Measurements from ENCODE around the gene ABI2. TPM values are rescaled to one million over a fixed set of nuclear protein-coding genes. Genes with fewer than 3 reads are reported as not detected.

The ABI2 gene
- total RNA-seq, 5 donors from 2014 or later (not counting 1 experiment from before 2014, with no cell fraction given), result 22.3 to 29.4 (median 26.7) TPM

DNA sequence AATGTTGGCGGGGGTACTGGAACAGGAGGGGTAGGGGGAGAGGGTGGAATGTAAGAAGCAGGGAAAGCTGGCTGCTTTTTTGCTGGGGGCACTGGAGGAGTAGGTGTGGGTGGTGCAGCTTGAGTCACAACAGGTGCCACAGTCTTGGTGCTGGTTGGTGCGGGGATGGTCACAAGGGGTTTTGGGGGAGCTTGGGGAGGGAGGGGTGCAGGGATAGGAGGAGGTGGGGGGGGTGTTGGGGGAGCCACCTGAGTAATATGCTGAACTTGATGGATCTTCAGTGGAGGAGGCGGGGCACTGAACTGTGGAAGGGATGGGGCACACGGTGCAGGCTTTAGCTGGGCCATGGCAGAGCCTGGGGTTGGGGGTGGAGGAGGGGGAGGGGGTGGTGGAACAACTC, 112.5 kb downstream of the ABI2 start:
- peaks cover 0 to 4% of the 10 kb centered on the region in 2 donors for H3K36me3 ChIP-seq (ENCODE audit: control insufficient read depth in 2 of 2, extremely low read depth in 1 of 2, insufficient read depth in 1 of 2, low read length in 1 of 2)
- H3K27ac ChIP-seq (ENCODE audit: low read length), result no peak overlapping the region
- H3K9me3 ChIP-seq, result no peaks in the 10 kb centered on the region
- DNase-seq, result no peak
- no peak overlapping the region for H3K27ac Mint-ChIP-seq
- H3K4me1 Mint-ChIP-seq, result peaks cover 0 to 2% (median 0%) of the 10 kb centered on the region in 3 donors
- no peak overlapping the region for H3K4me3 ChIP-seq (ENCODE audit: control insufficient read depth in 1 of 2, extremely low read depth in 1 of 2, low read length in 1 of 2)
- H3K4me1 ChIP-seq (ENCODE audit: control insufficient read depth in 1 of 2, extremely low read depth in 1 of 2, insufficient read depth in 2 of 2, low read length in 2 of 2), result no peaks in the 10 kb centered on the region
- H3K9me3 Mint-ChIP-seq, result no peaks in the 10 kb centered on the region
- no peaks in the 10 kb centered on the region for H3K27me3 Mint-ChIP-seq
- ATAC-seq (replicated peaks in 1 of 4), result no peak
- POLR2A ChIA-PET, result no interaction called here
- H3K4me3 Mint-ChIP-seq, result no peak overlapping the region
- H3K36me3 Mint-ChIP-seq, result peaks cover 15% of the 10 kb centered on the region
- CTCF ChIA-PET, result interaction anchor here (0.5 to 0.6 kb wide), 3 partner anchors 373 to 1264 kb away, joined by 3 to 5 read pairs (median 5); no protein-coding TSS in a partner anchor
- no peaks in the 10 kb centered on the region for H3K27me3 ChIP-seq (replicated peaks in 1 of 2; ENCODE audit: control insufficient read depth in 2 of 2, extremely low read depth in 1 of 2, insufficient read depth in 2 of 2, low read length in 1 of 2)
- 81% methylated on average over 3 of the region's 4 CpGs for WGBS (ENCODE audit: insufficient coverage)

DNA sequence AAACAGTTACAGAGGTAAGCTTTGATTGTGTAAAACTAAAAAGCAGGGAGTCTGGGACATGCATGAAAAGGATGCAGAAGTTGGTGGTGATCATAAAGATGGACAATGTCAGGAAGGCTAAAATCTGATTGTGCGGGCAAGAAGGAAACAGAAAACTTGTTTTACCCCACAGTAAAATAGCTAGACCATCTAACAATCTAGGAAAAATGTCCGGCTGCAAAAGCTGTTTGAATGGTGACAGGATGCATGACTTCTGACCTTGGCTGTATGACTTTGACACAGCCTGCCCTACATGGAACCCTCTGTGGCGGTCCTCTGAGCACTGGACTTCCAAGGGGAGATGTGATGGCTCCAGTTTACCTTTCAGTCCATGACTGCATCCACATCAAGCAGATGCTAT, 113.3 kb downstream of the ABI2 start:
- H3K36me3 Mint-ChIP-seq, result peaks cover 14% of the 10 kb centered on the region
- peaks cover 0 to 2% of the 10 kb centered on the region in 2 donors for H3K36me3 ChIP-seq (ENCODE audit: control insufficient read depth in 2 of 2, extremely low read depth in 1 of 2, insufficient read depth in 1 of 2, low read length in 1 of 2)
- H3K4me1 Mint-ChIP-seq, result peaks cover 0 to 4% (median 0%) of the 10 kb centered on the region in 3 donors
- H3K4me3 Mint-ChIP-seq, result no peak overlapping the region
- CTCF ChIA-PET, result interaction anchor here in 1 of 2 donors (0.5 kb wide), 1 partner anchor 1265 kb away, joined by 5 read pairs; no protein-coding TSS in a partner anchor
- H3K4me1 ChIP-seq (ENCODE audit: control insufficient read depth in 1 of 2, extremely low read depth in 1 of 2, insufficient read depth in 2 of 2, low read length in 2 of 2), result no peaks in the 10 kb centered on the region
- no peaks in the 10 kb centered on the region for H3K27me3 Mint-ChIP-seq
- no peak overlapping the region for H3K27ac Mint-ChIP-seq
- POLR2A ChIA-PET, result interaction anchor here in 1 of 2 donors (0.6 kb wide), 1 partner anchor 1613 kb away, joined by 3 read pairs; no protein-coding TSS in a partner anchor
- 100% methylated on average over 2 of the region's 3 CpGs for WGBS (ENCODE audit: insufficient coverage)
- DNase-seq (no peak), ATAC-seq (replicated peaks in 1 of 4) (no peak)
- no peaks in the 10 kb centered on the region for H3K9me3 Mint-ChIP-seq
- no peaks in the 10 kb centered on the region for H3K9me3 ChIP-seq
- no peak overlapping the region for H3K4me3 ChIP-seq (ENCODE audit: control insufficient read depth in 1 of 2, extremely low read depth in 1 of 2, low read length in 1 of 2)
- H3K27me3 ChIP-seq (replicated peaks in 1 of 2; ENCODE audit: control insufficient read depth in 2 of 2, extremely low read depth in 1 of 2, insufficient read depth in 2 of 2, low read length in 1 of 2), result no peaks in the 10 kb centered on the region
- H3K27ac ChIP-seq (ENCODE audit: low read length), result no peak overlapping the region

DNA sequence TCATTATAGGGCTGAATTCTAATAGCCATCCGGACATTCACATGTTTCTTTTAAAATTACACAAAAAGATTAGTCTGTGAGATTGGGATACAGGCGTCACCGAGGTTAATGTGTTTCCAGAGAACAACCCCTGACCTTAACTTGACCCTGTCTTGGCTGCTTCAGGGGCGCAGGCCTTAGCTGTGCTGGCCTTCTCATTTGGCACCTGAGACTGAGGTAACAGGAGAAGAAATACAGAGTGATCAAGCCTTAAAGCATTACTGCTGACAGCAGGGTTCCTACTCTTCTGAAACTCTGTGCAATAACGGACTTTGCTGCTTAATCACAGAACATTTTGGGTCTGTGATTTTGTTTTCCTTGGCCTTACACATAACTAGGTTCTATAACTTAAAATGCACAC, 114.3 kb downstream of the ABI2 start:
- POLR2A ChIA-PET, result no interaction called here
- 90% methylated on average over 3 of the region's 5 CpGs for WGBS (ENCODE audit: insufficient coverage)
- peak overlapping the region in 1 of 2 donors; percentile 34 for H3K27ac Mint-ChIP-seq

DNA sequence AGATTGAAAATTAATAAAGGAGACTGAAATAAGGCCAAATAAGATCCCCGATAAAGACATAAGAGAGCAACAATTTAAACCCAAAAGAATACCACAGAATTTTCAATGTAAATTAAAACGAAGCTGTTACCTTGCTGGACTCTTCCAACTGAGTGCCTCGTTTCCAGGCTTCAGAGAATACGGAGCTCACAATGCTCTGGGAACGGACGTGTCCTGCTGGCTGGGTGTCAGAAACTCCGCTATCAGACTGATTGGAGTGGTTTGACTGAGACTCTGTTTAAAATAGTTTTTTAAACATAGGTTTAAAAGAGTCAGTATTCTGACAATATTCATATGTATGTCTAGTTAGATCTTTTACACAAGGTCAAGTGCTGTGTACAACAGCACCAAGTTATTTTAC, 116.5 kb downstream of the ABI2 start:
- Histone ChIP-seq H3K4me3 (ENCODE audit: control insufficient read depth in 1 of 2, extremely low read depth in 1 of 2, low read length in 1 of 2) (no peak overlapping the region), H3K4me1 (ENCODE audit: control insufficient read depth in 1 of 2, extremely low read depth in 1 of 2, insufficient read depth in 2 of 2, low read length in 2 of 2) (no peaks in the 10 kb centered on the region), H3K27ac (ENCODE audit: low read length) (no peak overlapping the region), H3K9me3 (no peaks in the 10 kb centered on the region), H3K36me3 (ENCODE audit: control insufficient read depth in 2 of 2, extremely low read depth in 1 of 2, insufficient read depth in 1 of 2, low read length in 1 of 2) (no peaks in the 10 kb centered on the region), H3K27me3 (replicated peaks in 1 of 2; ENCODE audit: control insufficient read depth in 2 of 2, extremely low read depth in 1 of 2, insufficient read depth in 2 of 2, low read length in 1 of 2) (no peaks in the 10 kb centered on the region)
- ChIA-PET POLR2A (no interaction called here), CTCF (no interaction called here)
- no CpG with 5 or more reads among the region's 7 CpGs for WGBS (ENCODE audit: insufficient coverage)
- peaks cover 6% of the 10 kb centered on the region for H3K36me3 Mint-ChIP-seq
- no peaks in the 10 kb centered on the region for H3K9me3 Mint-ChIP-seq
- DNase-seq (no peak), ATAC-seq (replicated peaks in 1 of 4) (no peak)
- H3K4me1 Mint-ChIP-seq, result peaks cover 0 to 4% (median 0%) of the 10 kb centered on the region in 3 donors
- no peaks in the 10 kb centered on the region for H3K27me3 Mint-ChIP-seq
- no peak overlapping the region for H3K27ac Mint-ChIP-seq
- no peak overlapping the region for H3K4me3 Mint-ChIP-seq

More for the DNA sequence above, 114.3 kb downstream of the ABI2 start:
- Histone ChIP-seq H3K9me3 (no peaks in the 10 kb centered on the region), H3K27me3 (replicated peaks in 1 of 2; ENCODE audit: control insufficient read depth in 2 of 2, extremely low read depth in 1 of 2, insufficient read depth in 2 of 2, low read length in 1 of 2) (no peaks in the 10 kb centered on the region), H3K27ac (ENCODE audit: low read length) (no peak overlapping the region), H3K36me3 (ENCODE audit: control insufficient read depth in 2 of 2, extremely low read depth in 1 of 2, insufficient read depth in 1 of 2, low read length in 1 of 2) (peaks cover 0 to 2% of the 10 kb centered on the region in 2 donors), H3K4me1 (ENCODE audit: control insufficient read depth in 1 of 2, extremely low read depth in 1 of 2, insufficient read depth in 2 of 2, low read length in 2 of 2) (no peaks in the 10 kb centered on the region), H3K4me3 (ENCODE audit: control insufficient read depth in 1 of 2, extremely low read depth in 1 of 2, low read length in 1 of 2) (no peak overlapping the region)
- H3K4me1 Mint-ChIP-seq, result peaks cover 0 to 4% (median 0%) of the 10 kb centered on the region in 3 donors
- no peak overlapping the region for H3K4me3 Mint-ChIP-seq
- CTCF ChIA-PET, result no interaction called here
- DNase-seq (no peak), ATAC-seq (replicated peaks in 1 of 4) (no peak)
- no peaks in the 10 kb centered on the region for H3K9me3 Mint-ChIP-seq
- H3K36me3 Mint-ChIP-seq, result peaks cover 13% of the 10 kb centered on the region
- H3K27me3 Mint-ChIP-seq, result no peaks in the 10 kb centered on the region

DNA sequence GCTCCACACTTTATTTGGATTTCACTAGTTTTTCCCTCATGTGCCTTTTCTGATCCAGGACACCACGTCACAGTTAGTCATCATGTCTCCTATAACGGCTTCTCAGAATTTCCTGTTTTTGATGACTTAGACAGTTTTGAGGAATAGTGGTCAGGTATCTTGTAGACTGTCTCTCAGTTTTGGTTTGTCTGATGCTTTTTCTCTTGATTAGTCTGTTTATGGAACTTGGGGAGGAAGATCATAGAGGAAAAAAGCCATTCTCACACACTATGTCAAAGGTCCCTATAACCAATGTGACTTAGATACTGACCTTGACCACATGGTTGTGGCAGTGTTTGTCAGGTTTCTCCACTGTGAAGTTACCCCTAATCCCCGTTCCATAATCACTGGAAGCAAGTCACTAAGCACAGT, 117.9 kb downstream of the ABI2 start:
- no peak overlapping the region for H3K4me3 ChIP-seq (ENCODE audit: control insufficient read depth in 1 of 2, extremely low read depth in 1 of 2, low read length in 1 of 2)
- Mint-ChIP-seq H3K9me3 (no peaks in the 10 kb centered on the region), H3K36me3 (peaks cover 6% of the 10 kb centered on the region), H3K4me1 (peaks cover 0 to 4% (median 0%) of the 10 kb centered on the region in 3 donors), H3K27me3 (no peaks in the 10 kb centered on the region), H3K4me3 (no peak overlapping the region), H3K27ac (no peak overlapping the region)
- no peak overlapping the region for H3K27ac ChIP-seq (ENCODE audit: low read length)
- ChIA-PET POLR2A (no interaction called here), CTCF (interaction anchor here in 1 of 2 donors (0.6 kb wide), 1 partner anchor 418 kb away, joined by 3 read pairs; no protein-coding TSS in a partner anchor)
- no peaks in the 10 kb centered on the region for H3K27me3 ChIP-seq (replicated peaks in 1 of 2; ENCODE audit: control insufficient read depth in 2 of 2, extremely low read depth in 1 of 2, insufficient read depth in 2 of 2, low read length in 1 of 2)
- H3K36me3 ChIP-seq (ENCODE audit: control insufficient read depth in 2 of 2, extremely low read depth in 1 of 2, insufficient read depth in 1 of 2, low read length in 1 of 2), result no peaks in the 10 kb centered on the region
- no peak for DNase-seq
- WGBS (ENCODE audit: insufficient coverage), result 80% methylated on average over 1 of the region's 3 CpGs
- ATAC-seq (replicated peaks in 1 of 4), result no peak
- H3K9me3 ChIP-seq, result no peaks in the 10 kb centered on the region
- no peaks in the 10 kb centered on the region for H3K4me1 ChIP-seq (ENCODE audit: control insufficient read depth in 1 of 2, extremely low read depth in 1 of 2, insufficient read depth in 2 of 2, low read length in 2 of 2)

DNA sequence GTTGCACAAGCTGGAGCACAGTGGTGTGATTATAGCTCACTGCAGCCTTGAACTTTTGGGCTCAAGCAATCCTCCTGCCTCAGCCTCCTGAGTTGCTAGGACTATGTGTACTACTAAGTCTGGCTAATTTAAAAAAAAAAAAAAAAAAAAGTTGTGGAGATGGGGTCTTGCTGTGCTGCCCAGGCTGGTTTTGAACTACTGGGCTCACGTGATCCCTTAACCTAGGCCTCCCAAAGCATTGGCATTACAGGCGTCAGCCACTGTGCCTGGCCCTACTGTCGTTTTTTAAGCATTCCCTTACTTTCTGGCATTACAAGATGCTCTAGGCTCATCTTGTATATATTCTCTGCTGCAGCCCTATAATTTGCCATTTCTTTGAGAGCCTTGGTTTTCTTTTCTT, 118.6 kb downstream of the ABI2 start:
- DNase-seq (no peak), ATAC-seq (replicated peaks in 1 of 4) (no peak)
- Mint-ChIP-seq H3K4me3 (no peak overlapping the region), H3K9me3 (no peaks in the 10 kb centered on the region), H3K27me3 (no peaks in the 10 kb centered on the region), H3K36me3 (peaks cover 3% of the 10 kb centered on the region), H3K4me1 (peaks cover 0 to 4% (median 0%) of the 10 kb centered on the region in 3 donors), H3K27ac (no peak overlapping the region)
- POLR2A ChIA-PET, result no interaction called here
- Histone ChIP-seq H3K27ac (ENCODE audit: low read length) (no peak overlapping the region), H3K4me1 (ENCODE audit: control insufficient read depth in 1 of 2, extremely low read depth in 1 of 2, insufficient read depth in 2 of 2, low read length in 2 of 2) (no peaks in the 10 kb centered on the region), H3K9me3 (no peaks in the 10 kb centered on the region), H3K36me3 (ENCODE audit: control insufficient read depth in 2 of 2, extremely low read depth in 1 of 2, insufficient read depth in 1 of 2, low read length in 1 of 2) (no peaks in the 10 kb centered on the region), H3K27me3 (replicated peaks in 1 of 2; ENCODE audit: control insufficient read depth in 2 of 2, extremely low read depth in 1 of 2, insufficient read depth in 2 of 2, low read length in 1 of 2) (no peaks in the 10 kb centered on the region), H3K4me3 (ENCODE audit: control insufficient read depth in 1 of 2, extremely low read depth in 1 of 2, low read length in 1 of 2) (no peak overlapping the region)
- CTCF ChIA-PET, result interaction anchor here in 1 of 2 donors (0.6 kb wide), 1 partner anchor 419 kb away, joined by 3 read pairs; no protein-coding TSS in a partner anchor
- 93% methylated on average over 3 of the region's 3 CpGs for WGBS (ENCODE audit: insufficient coverage)
